Activated CD4-positive, alpha-beta T cell treated with anti-CD3 and anti-CD28 coated beads, Interleukin-10, Interleukin-2, amounts not matched to agents 100 ng/mL and 50 ng/mL, durations not matched to agents 16 hours and 8 hours (primary cell): Measurements from ENCODE around the gene BDKRB1.

Experiments
- DNase-seq: peaks from one replicate; pipeline ENCODE4 v3.0.0-alpha.2; 2020

The BDKRB1 gene

DNA sequence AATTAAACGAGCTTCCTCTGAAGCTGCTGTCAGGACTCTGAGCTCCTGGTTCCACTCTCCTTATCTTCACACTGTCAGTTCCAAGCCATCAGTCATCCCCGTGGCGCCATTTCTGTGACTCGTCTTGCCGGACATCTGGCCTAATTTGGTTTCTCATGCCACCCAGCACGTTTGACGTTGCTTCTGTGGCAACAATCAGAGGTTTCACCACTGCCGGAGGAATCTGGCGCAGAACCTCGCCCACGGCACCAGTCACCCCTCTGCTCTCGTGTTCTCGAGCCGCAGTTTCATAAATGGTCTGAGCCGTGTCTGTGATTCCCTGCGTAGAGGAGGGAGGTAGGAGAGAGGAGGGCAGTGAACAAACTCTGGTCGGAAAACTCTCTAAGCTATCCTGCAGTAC, 29.7 kb downstream of the BDKRB1 start:
- no peak for DNase-seq

DNA sequence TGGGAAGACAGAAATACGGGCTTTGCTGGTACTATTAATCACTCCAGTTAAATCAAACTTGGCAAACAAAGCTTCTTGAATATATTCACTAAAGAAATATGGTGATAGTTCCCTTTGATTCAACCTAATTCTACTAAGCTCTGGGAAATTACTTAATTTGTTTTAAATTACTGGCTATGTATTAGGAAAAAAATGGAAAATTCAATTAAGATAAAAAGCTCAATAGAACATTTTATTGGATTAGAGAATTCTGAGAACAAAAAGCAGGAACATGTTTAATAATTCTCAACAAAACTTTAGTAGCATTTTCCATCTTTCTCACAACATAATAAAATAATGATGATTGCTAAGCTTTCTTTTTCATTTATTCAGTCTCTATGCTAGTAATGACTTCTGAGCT, 30.2 kb downstream of the BDKRB1 start:
- no peak for DNase-seq

DNA sequence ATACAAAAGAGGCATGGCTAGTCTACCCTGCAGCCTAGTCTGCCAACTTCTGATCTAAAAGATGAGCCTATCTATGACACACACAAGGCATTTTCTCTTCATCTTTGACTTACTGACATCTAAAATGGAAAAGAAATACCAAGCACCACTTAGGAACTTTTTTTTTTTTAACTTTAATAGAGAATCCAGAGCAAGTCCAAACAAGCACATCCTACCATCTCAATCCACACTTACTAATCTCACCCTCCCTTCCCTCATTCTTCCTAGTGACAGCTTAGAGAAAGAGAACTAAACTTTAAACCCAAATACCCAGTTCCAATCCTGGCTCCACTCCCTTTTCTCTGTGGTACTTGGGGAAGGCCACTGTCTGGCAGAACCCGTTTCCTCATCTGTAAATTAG, 31.8 kb downstream of the BDKRB1 start:
- DNase-seq = no peak

DNA sequence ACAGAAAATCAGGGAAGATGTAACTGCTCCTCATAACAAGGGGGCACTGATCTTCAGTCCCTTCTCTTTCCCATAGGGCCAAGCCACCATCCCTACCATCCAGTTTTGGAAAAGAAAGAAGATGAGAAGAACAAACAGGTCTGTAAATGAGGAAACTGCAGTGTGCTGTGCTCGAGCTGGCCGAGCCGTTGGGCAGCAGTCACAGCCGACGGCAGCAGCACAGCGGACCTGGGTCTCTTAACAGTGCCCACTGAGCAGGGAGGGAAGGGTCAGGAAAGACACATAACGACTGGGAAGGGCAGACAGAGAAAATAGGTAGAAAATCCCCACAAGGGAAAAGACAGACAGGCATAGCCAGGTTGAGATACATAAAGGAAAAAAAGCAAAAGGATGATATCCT, 38.2 kb downstream of the BDKRB1 start:
- no peak for DNase-seq

DNA sequence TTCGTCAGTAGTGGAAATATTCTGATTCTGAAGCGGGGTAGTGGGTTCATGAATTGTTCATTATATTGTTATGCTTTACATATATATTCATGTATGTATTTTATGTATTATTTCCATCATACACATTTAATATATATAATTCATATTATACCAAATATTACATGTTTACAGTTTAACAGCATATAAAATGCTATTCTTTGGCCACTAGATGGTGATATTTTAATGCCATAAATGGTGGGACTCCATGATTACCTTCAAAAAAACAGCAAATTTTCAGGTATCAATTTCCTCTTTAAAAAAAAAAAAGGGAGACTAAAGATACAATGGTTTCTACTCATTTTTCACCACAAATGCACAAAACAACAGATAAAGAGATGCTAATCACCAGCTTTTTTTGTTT, 41.0 kb downstream of the BDKRB1 start:
- DNase-seq = peak; percentile 21

DNA sequence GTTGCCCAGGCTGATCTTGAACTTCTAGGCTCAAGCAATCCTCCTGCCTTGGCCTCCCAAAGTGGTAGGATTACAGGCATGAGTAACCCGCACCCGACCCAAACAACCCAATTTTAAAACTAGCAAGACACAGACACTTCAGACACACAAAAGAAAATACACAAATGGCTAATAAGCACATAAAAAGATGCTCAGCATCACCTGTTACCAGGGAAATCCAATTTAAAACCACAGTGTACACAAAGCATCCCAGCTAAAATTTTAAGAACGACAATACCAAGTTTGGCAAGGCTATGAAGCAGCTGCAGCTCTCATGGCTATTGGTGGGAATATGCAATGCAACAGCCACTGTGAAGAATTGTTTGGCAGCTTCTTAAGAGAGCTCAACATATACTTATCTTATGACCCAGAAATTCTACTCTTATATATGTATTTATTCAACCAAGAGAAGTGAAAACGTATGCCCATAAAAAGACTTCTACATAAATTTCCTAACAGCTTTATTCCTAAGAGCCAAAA, 42.0 kb downstream of the BDKRB1 start:
- DNase-seq = no peak

DNA sequence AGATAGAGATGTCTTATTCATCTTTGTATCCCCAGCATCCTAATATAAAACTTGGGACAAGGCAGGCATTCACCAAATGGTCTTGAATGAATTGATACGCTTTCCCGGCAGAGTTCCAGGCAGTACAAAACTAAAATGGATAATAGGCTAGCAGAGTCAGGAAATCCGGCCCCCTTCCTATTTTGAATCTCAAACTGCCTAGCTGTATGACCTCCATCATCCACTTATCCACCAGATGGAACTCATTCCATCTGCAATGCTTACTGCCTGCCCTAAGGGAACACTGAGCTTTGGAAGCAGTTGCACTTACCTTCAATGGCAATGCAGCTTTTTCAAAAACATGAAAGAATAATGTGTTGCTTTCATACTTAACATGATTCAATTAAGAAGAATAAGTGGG, 43.4 kb downstream of the BDKRB1 start:
- DNase-seq = no peak

DNA sequence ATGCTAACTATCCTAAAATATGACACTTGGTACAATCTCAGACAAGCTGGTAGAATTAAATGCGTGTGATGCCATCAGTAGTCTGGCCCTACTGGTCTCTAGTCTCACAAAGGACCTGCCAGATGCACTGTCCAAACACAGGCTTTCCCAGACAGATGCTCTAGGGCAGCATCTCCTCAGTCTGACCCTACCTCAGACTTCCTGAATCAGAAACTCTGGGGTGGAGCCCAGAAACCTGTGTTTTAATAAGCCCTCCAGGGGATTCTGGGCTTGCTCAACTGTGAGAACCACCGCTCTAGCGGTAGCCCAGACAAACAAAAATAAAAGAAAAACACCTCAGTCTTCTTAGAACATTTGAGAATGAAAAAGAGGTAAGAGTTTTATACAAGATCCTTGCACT, 48.0 kb downstream of the BDKRB1 start:
- DNase-seq = no peak

DNA sequence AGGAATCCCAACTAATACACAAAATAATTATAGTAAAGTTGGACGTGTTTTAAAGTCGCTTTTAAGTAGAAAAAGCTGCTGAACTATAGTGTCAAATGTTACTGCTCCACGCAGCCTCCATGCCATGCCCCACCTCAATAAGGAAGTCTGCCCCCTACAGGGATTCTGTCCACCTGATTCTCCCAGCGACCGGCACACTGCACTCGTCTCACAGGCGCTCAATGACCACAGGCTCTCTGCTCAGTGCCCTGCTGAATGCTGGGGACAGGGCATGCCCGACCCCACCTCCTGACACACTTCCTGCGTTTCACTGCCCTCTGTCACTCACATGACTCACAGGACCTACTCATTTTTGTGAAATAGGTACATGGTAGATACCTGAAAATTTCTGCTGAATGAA, 48.9 kb downstream of the BDKRB1 start:
- no peak for DNase-seq

DNA sequence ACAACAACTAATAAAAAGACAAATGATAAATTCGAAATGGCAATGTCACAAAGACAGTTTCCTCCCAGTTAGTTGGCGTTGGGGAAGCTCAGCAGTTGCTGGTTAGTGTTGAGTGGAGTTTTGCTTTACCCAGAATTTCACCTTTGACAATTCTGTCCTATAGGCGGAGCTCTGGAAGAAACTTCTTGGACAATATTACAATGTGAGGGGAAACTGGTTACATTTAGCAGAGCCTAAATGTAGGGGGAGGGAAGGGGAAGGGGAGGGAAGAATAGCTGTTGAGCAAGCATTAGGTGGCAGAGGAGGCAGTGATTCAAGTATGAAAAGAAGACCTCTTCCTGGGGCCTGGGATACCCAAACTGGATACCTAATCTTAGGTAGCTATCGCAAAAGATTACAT, 51.4 kb downstream of the BDKRB1 start:
- no peak for DNase-seq

DNA sequence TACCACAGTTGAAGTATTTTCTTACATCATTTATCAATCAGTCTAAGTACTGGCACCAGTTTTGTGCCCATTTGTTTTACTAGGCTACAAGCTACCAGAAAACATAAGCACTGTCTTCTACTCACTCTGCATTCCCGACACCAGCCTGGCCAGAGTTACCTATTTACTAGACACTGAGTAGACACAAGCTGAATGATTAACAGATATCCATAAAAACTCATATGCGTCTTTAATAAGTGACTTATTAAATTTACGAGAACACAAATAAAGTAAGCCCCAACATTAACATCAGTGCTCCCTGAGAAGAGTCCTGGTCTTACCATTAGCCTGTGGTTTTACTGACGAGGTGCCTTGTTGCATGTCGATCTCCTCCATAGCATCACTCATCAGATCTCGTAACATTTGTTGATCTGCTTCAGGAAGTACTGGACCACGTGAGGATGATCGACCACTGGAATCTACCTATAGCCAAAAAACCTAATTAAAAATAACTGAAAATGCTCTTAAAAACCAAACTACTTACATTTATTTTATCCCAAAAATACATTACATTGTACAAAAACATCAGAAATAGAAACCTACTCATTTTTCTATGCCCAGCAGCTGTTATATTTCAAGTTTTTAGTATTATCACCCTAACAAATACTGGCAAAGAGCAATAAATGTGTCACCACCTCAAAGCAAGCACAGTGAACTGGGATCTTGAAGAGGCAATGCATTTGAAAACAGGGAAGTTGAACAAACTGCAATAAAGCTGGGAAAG, 53.3 kb downstream of the BDKRB1 start:
- no peak for DNase-seq

DNA sequence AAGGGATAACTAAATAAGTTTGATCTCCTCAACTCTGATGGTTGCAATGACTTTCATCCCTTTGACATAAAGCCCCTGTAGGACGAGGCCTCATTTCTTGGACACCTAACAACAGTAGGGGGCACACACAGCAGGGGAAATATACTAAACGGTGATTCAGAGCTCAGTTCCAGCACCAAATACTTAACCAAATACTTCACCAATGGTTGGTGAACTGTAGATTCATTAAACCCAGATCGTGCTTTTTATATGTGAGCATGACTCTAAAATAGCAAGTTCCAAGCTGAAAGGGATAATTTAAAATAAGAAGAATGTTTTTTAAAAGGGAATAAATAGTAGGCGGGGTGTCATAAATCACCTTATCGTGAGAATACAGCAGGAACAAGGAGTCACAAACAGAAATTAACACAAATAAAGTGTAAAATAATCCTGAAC, 53.9 kb downstream of the BDKRB1 start:
- DNase-seq = no peak

DNA sequence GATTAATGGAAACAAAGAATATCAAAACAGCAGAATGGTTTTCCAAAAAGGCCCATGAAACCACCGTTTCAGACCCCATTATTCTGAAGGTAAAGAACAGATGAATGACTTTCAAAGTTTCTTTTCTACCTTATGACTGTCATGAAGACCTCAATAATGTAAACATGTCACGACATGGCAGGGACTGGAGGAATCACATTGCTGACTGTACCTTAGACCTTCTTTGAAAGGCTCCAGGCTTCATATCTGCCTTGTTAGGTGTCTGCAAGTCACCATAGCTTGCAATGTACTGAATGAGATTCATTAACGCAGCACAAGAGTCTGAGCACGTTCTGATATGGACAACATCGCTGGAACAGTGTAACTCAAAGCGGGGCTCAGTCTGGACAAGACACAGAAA, 54.9 kb downstream of the BDKRB1 start:
- no peak for DNase-seq
